Smooth muscle cell (in vitro differentiated cells): ENCODE measurements around the gene EGF. TPM values are rescaled to one million over a fixed set of nuclear protein-coding genes. Genes with fewer than 3 reads are reported as not detected.

Source experiments
- DNase-seq: peaks from one replicate; lab custom pipeline; 2025; ENCODE audit not compliant: unreplicated experiment; lab: John Stamatoyannopoulos, UW
- H2AFZ ChIP-seq: fragments of 200-600 bp; sonication (generic); 2 replicates; pipeline ENCODE4 v1.6.0; 2016; ENCODE audit warnings: antibody characterized with exemption, low read depth, mild to moderate bottlenecking
- H3F3A ChIP-seq: fragments of 200-600 bp; sonication (generic); 2 replicates; pipeline ENCODE4 v1.6.0; 2017; ENCODE audit warnings: antibody characterized with exemption, low read depth
- H3K27ac ChIP-seq: fragments of 200-600 bp; sonication (generic); 2 replicates; pipeline ENCODE4 v1.5.1; 2016; ENCODE audit warnings: low read depth, mild to moderate bottlenecking
- H3K27me3 ChIP-seq: fragments of 200-600 bp; sonication (generic); 2 replicates; pipeline ENCODE4 v1.6.1; 2016; ENCODE audit warnings: low read depth, mild to moderate bottlenecking
- H3K36me3 ChIP-seq: fragments of 200-600 bp; sonication (generic); 2 replicates; pipeline ENCODE4 v1.5.1; 2016; ENCODE audit warnings: low read depth
- H3K4me1 ChIP-seq: fragments of 200-600 bp; sonication (generic); 2 replicates; pipeline ENCODE4 v1.5.1; 2016; ENCODE audit warnings: low read depth
- H3K4me2 ChIP-seq: fragments of 200-600 bp; sonication (generic); 2 replicates; pipeline ENCODE4 v1.6.0; 2016; ENCODE audit warnings: mild to moderate bottlenecking
- H3K4me3 ChIP-seq: fragments of 200-600 bp; sonication (generic); 2 replicates; pipeline ENCODE4 v1.5.1; 2016; ENCODE audit warnings: mild to moderate bottlenecking
- H3K79me2 ChIP-seq: fragments of 200-600 bp; sonication (generic); 2 replicates; pipeline ENCODE4 v1.6.0; 2016; ENCODE audit warnings: low read depth, mild to moderate bottlenecking
- H3K9ac ChIP-seq: fragments of 200-600 bp; sonication (generic); 2 replicates; pipeline ENCODE4 v1.6.0; 2016; ENCODE audit warnings: low read depth
- H3K9me3 ChIP-seq: fragments of 200-600 bp; sonication (generic); replicated peaks from 2 replicates; pipeline ENCODE4 v1.5.1; 2016; ENCODE audit warnings: low read depth
- H4K20me1 ChIP-seq: fragments of 200-600 bp; sonication (generic); 2 replicates; pipeline ENCODE4 v1.6.0; 2016; ENCODE audit warnings: low read depth
- WGBS: methylation state at CpG from one replicate; pipeline ENCODE4 v1.1.7; 2016; ENCODE audit warnings: low lambda C conversion rate; 5-methylcytosine and 5-hydroxymethylcytosine counted together
- polyA plus RNA-seq: library from polyadenylated mRNA; unstranded; fragments of >200 nt; fragmentation: Nextera tagmentation; extraction: Ambion mirVana; gene quantifications from 2 replicates; pipeline ENCODE4 v1.2.1, GENCODE V29; 2016
- total RNA-seq: library from RNA; depleted of rRNA; stranded (reverse); fragments of >200 nt; gene quantifications from 2 replicates; pipeline ENCODE4 v1.2.3, GENCODE V29; 2014
- TF ChIP-seq, protein P1 (sequence below): fragments of 200-600 bp; sonication (generic); IDR thresholded peaks from 2 replicates; pipeline ENCODE4 v1.5.1; 2017; ENCODE audit warnings: borderline replicate concordance, mild to moderate bottlenecking, antibody characterized with exemption; ENCODE audit not compliant: insufficient read depth, poor library complexity, severe bottlenecking

Gene EGF
- total and polyA plus RNA-seq, 2 experiments from 2014 or later: 0.72 to 15.2 TPM

GRCh38 chr4:109977854-109978501 lies 65.3 kb downstream of the EGF start:
- Histone ChIP-seq H3K4me3 (no peak overlapping the region), H3K9me3 (no peaks in the 10 kb centered on the region), H4K20me1 (no peaks in the 10 kb centered on the region), H3K9ac (no peak overlapping the region), H3K27me3 (no peaks in the 10 kb centered on the region), H3K4me2 (no peak overlapping the region), H3F3A (no peaks in the 10 kb centered on the region), H3K36me3 (no peaks in the 10 kb centered on the region), H2AFZ (no peak overlapping the region), H3K4me1 (peaks cover 7% of the 10 kb centered on the region), H3K27ac (no peak overlapping the region), H3K79me2 (no peaks in the 10 kb centered on the region)
- 89% methylated on average over 2 of the region's 2 CpGs for WGBS
- DNase-seq: no peak
- TF ChIP-seq, protein P1, sequence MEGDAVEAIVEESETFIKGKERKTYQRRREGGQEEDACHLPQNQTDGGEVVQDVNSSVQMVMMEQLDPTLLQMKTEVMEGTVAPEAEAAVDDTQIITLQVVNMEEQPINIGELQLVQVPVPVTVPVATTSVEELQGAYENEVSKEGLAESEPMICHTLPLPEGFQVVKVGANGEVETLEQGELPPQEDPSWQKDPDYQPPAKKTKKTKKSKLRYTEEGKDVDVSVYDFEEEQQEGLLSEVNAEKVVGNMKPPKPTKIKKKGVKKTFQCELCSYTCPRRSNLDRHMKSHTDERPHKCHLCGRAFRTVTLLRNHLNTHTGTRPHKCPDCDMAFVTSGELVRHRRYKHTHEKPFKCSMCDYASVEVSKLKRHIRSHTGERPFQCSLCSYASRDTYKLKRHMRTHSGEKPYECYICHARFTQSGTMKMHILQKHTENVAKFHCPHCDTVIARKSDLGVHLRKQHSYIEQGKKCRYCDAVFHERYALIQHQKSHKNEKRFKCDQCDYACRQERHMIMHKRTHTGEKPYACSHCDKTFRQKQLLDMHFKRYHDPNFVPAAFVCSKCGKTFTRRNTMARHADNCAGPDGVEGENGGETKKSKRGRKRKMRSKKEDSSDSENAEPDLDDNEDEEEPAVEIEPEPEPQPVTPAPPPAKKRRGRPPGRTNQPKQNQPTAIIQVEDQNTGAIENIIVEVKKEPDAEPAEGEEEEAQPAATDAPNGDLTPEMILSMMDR: peak; percentile 81

DNA sequence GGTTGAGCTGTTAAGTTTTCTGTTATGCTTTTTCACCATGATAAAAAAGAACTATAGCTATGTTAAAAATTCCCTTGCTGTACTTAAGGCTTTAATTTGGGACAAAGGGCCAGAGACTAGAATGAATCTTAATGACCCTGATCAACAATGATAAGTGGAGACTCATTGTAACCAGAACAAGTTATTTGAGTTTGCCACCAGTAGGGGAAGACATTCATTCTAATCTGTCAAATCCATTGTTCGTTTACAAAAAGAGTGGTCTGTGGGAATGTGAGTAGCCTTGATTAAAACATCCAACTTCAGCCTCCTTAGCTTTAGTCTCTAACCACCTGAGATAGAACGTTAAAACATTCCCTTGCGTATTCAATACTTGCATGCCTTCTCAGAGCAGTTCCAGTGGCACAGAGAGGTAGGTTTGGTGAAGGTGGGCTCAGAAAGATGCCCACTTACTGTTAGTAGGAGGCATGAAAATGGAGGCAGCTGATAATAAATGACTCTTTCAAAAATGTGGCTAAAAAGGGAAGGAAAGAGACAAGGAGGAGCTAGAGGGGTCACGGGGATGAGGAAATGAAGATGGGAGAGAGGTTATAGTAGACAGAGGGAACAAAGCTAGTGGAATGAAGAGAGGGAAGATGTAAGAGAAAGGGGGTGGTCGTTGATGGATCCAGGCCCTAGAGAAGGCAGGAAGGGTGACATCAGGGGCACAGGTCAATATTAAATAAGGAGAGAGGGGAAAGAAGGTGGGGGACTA lies 66.2 kb downstream of the EGF start:
- no peaks in the 10 kb centered on the region for H4K20me1 ChIP-seq
- no peak overlapping the region for H3K4me3 ChIP-seq
- H3K9ac ChIP-seq: no peak overlapping the region
- H2AFZ ChIP-seq: no peak overlapping the region
- H3K27ac ChIP-seq: peak overlapping the region; percentile 54
- no peaks in the 10 kb centered on the region for H3K36me3 ChIP-seq
- no peaks in the 10 kb centered on the region for H3K27me3 ChIP-seq
- WGBS: 84% methylated on average over 5 of the region's 5 CpGs
- no peaks in the 10 kb centered on the region for H3K9me3 ChIP-seq
- no peaks in the 10 kb centered on the region for H3K79me2 ChIP-seq
- no peak for DNase-seq
- TF ChIP-seq, protein P1: no peak
- no peak overlapping the region for H3K4me2 ChIP-seq
- no peaks in the 10 kb centered on the region for H3F3A ChIP-seq
- H3K4me1 ChIP-seq: no peaks in the 10 kb centered on the region

- Histone ChIP-seq H4K20me1 (no peaks in the 10 kb centered on the region), H2AFZ (no peak overlapping the region), H3K9me3 (no peaks in the 10 kb centered on the region), H3K4me2 (peak overlapping the region; percentile 64), H3K4me1 (no peaks in the 10 kb centered on the region), H3K27ac (peak overlapping the region; percentile 54), H3K79me2 (no peaks in the 10 kb centered on the region), H3K4me3 (no peak overlapping the region), H3K27me3 (no peaks in the 10 kb centered on the region), H3F3A (no peaks in the 10 kb centered on the region), H3K9ac (no peak overlapping the region), H3K36me3 (no peaks in the 10 kb centered on the region)
- TF ChIP-seq, protein P1: no peak
- no peak for DNase-seq
- WGBS: 47% methylated on average over 5 of the region's 5 CpGs
Measured at GRCh38 chr4:109979920-109980717, 67.4 kb downstream of the EGF start.
